Endothelial cell of umbilical vein (primary cell): ENCODE results near the gene PLCB4.

Experiments
- CTCF ChIP-seq, 2 donors: IDR thresholded peaks; 1 replicate in 1 of 2; 2 replicates in 1 of 2; pipeline ENCODE4 v1.5.1; 2011; ENCODE audit warnings: low read length in 2 of 2, mild to moderate bottlenecking in 2 of 2, moderate library complexity in 2 of 2, control low read depth in 1 of 2, inconsistent platforms in 1 of 2, low read depth in 1 of 2; ENCODE audit not compliant: insufficient read depth in 1 of 2; ENCODE audit errors: extremely low read depth in 1 of 2
- EZH2 ChIP-seq: IDR thresholded peaks from 2 replicates; pipeline ENCODE4 v1.6.1; 2012; ENCODE audit warnings: borderline replicate concordance, low read depth, mild to moderate bottlenecking, moderate library complexity, low read length, inconsistent platforms; ENCODE audit not compliant: severe bottlenecking
- FOS ChIP-seq: IDR thresholded peaks from 2 replicates; pipeline ENCODE4 v1.6.1; 2011; ENCODE audit warnings: mild to moderate bottlenecking, low read length, moderate library complexity, borderline replicate concordance; ENCODE audit not compliant: insufficient read depth
- MAX ChIP-seq: IDR thresholded peaks from 2 replicates; pipeline ENCODE4 v1.6.1; 2011; ENCODE audit not compliant: insufficient read depth, insufficient read length
- MYC ChIP-seq: IDR thresholded peaks from one replicate; pipeline ENCODE4 v1.6.1; 2011; ENCODE audit warnings: mild to moderate bottlenecking, low read depth, low read length
- POLR2A ChIP-seq: IDR thresholded peaks from 2 replicates; pipeline ENCODE4 v1.6.1; 2012; ENCODE audit warnings: low read depth, mild to moderate bottlenecking, control low read depth, low read length
- POLR2AphosphoS5 ChIP-seq: IDR thresholded peaks from 2 replicates; pipeline ENCODE4 v1.6.1; 2012; ENCODE audit warnings: low read depth, mild to moderate bottlenecking, control low read depth, low read length, moderate library complexity; ENCODE audit not compliant: insufficient read depth

DNA sequence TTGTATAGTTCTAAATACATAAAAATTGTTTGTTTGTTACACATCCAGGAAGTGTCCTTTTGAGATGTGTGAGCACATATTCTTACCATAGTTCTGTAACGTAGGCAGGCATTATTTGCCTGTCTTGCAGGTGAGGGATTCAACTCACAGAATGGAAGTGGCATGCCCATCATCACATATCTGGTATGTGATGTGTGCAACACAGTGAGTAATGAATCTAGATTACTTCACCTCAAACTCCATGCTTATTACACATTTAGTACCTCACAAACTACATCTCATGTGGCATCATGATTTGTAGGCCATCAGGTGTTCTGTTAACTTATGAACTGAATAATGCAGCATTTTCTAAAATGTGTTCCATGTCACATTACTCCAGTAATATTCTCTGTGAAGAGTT is 181.6 kb downstream of the PLCB4 start:
- no peak for TF ChIP-seq MAX
- TF ChIP-seq CTCF (IDR thresholded peaks at IDR 0.05; ENCODE audit: extremely low read depth in 1 of 2, insufficient read depth in 1 of 2, low read depth in 1 of 2, low read length in 2 of 2): no peak
- TF ChIP-seq FOS: no peak
- no peak for TF ChIP-seq POLR2A
- TF ChIP-seq MYC: no peak
- no peak for TF ChIP-seq POLR2AphosphoS5
- TF ChIP-seq EZH2: no peak
